H9 (cell line): ENCODE measurements around the gene BLNK. TPM values are rescaled to one million over a fixed set of nuclear protein-coding genes. Genes with fewer than 3 reads are reported as not detected.

ENCODE experiments used
- DNase-seq: peaks from one replicate; pipeline ENCODE4 v3.0.0-alpha.2; 2017
- H2AFZ ChIP-seq: one replicate; pipeline ENCODE4 v1.6.1; 2013; ENCODE audit warnings: mild to moderate bottlenecking, low read length, control low read depth, moderate library complexity
- H2AK5ac ChIP-seq: 2 replicates; pipeline ENCODE4 v1.6.1; 2013; ENCODE audit warnings: low read length, control low read depth, mixed read lengths; ENCODE audit not compliant: insufficient read length
- H2BK120ac ChIP-seq: one replicate; pipeline ENCODE4 v1.6.1; 2013; ENCODE audit warnings: low read depth, mild to moderate bottlenecking, low read length, control low read depth, inconsistent platforms; ENCODE audit not compliant: poor library complexity, severe bottlenecking
- H2BK12ac ChIP-seq: 2 replicates; pipeline ENCODE4 v1.6.1; 2013; ENCODE audit warnings: low read length, control low read depth, mixed read lengths, low read depth; ENCODE audit not compliant: insufficient read length
- H2BK15ac ChIP-seq: 2 replicates; pipeline ENCODE4 v1.6.1; 2013; ENCODE audit warnings: low read depth, low read length, control low read depth
- H2BK20ac ChIP-seq: one replicate; pipeline ENCODE4 v1.6.1; 2013; ENCODE audit warnings: low read depth, mild to moderate bottlenecking, low read length, control low read depth, inconsistent platforms; ENCODE audit not compliant: poor library complexity, severe bottlenecking
- H2BK5ac ChIP-seq: 2 replicates; pipeline ENCODE4 v1.6.1; 2013; ENCODE audit warnings: low read length, control low read depth, mixed read lengths; ENCODE audit not compliant: insufficient read length
- H3K14ac ChIP-seq: 2 replicates; pipeline ENCODE4 v1.6.1; 2013; ENCODE audit warnings: low read length, control low read depth; ENCODE audit not compliant: insufficient read depth
- H3K18ac ChIP-seq: 2 replicates; pipeline ENCODE4 v1.6.1; 2013; ENCODE audit warnings: low read depth, mild to moderate bottlenecking, mixed read lengths, low read length, control low read depth; ENCODE audit not compliant: insufficient read length
- H3K23ac ChIP-seq: 2 replicates; pipeline ENCODE4 v1.6.1; 2013; ENCODE audit warnings: low read length, control low read depth, mixed read lengths, low read depth; ENCODE audit not compliant: insufficient read length
- H3K23me2 ChIP-seq: 2 replicates; pipeline ENCODE4 v1.6.1; 2013; ENCODE audit warnings: low read depth, mild to moderate bottlenecking, mixed read lengths, low read length, control low read depth; ENCODE audit not compliant: insufficient read length, poor library complexity, severe bottlenecking
- H3K27ac ChIP-seq: 2 replicates; pipeline ENCODE4 v1.5.1; 2013; ENCODE audit warnings: low read length, control low read depth, mixed read lengths, low read depth; ENCODE audit not compliant: insufficient read length
- H3K27me3 ChIP-seq: 2 replicates; pipeline ENCODE4 v1.6.1; 2013; ENCODE audit warnings: low read length, control low read depth, inconsistent platforms; ENCODE audit not compliant: insufficient read depth
- H3K4ac ChIP-seq: 2 replicates; pipeline ENCODE4 v1.6.1; 2013; ENCODE audit warnings: low read depth, mild to moderate bottlenecking, control low read depth, inconsistent platforms, low read length, moderate library complexity
- H3K4me1 ChIP-seq: 2 replicates; pipeline ENCODE4 v1.6.1; 2013; ENCODE audit warnings: low read length, control low read depth, inconsistent platforms; ENCODE audit not compliant: insufficient read depth
- H3K4me2 ChIP-seq: 2 replicates; pipeline ENCODE4 v1.6.1; 2013; ENCODE audit warnings: low read length, control low read depth, mixed read lengths; ENCODE audit not compliant: insufficient read length, insufficient read depth
- H3K56ac ChIP-seq: 2 replicates; pipeline ENCODE4 v1.6.1; 2013; ENCODE audit warnings: low read depth, mild to moderate bottlenecking, mixed read lengths, low read length, control low read depth; ENCODE audit not compliant: insufficient read length
- H3K79me1 ChIP-seq: 2 replicates; pipeline ENCODE4 v1.6.1; 2013; ENCODE audit warnings: low read depth, mild to moderate bottlenecking, moderate library complexity, low read length, control low read depth, inconsistent platforms; ENCODE audit not compliant: insufficient read depth, poor library complexity, severe bottlenecking
- H3K79me2 ChIP-seq: 2 replicates; pipeline ENCODE4 v1.6.1; 2013; ENCODE audit warnings: low read length, control low read depth, inconsistent platforms; ENCODE audit not compliant: insufficient read depth
- H3K9ac ChIP-seq: 2 replicates; pipeline ENCODE4 v1.6.1; 2013; ENCODE audit warnings: low read length, control low read depth, mixed read lengths; ENCODE audit not compliant: insufficient read length; ENCODE audit errors: extremely low read depth
- H3K9me3 ChIP-seq: one replicate; pipeline ENCODE4 v1.6.1; 2013; ENCODE audit warnings: low read depth, low read length, inconsistent platforms; ENCODE audit not compliant: control insufficient read depth
- H3T11ph ChIP-seq: one replicate; pipeline ENCODE4 v1.6.1; 2013; ENCODE audit warnings: mild to moderate bottlenecking, low read length, control low read depth, inconsistent platforms
- H4K20me1 ChIP-seq: one replicate; pipeline ENCODE4 v1.6.1; 2013; ENCODE audit not compliant: control insufficient read depth, insufficient read length, insufficient read depth
- H4K5ac ChIP-seq: 2 replicates; pipeline ENCODE4 v1.6.1; 2013; ENCODE audit warnings: low read depth, mild to moderate bottlenecking, mixed read lengths, low read length, control low read depth; ENCODE audit not compliant: insufficient read length
- H4K8ac ChIP-seq: replicated peaks from 2 replicates; pipeline ENCODE4 v1.6.1; 2013; ENCODE audit warnings: low read length, control low read depth, mixed read lengths, low read depth; ENCODE audit not compliant: insufficient read length
- H4K91ac ChIP-seq: 2 replicates; pipeline ENCODE4 v1.6.1; 2013; ENCODE audit warnings: low read depth, mild to moderate bottlenecking, moderate library complexity, mixed read lengths, low read length, control low read depth; ENCODE audit not compliant: insufficient read length
- H3K27ac Mint-ChIP-seq, 3 experiments: 2 replicates in 2 of 3; 3 replicates in 1 of 3; pipeline ENCODE4 v1.8.0; 2020 to 2021; ENCODE audit warnings: mixed read lengths in 3 of 3, mild to moderate bottlenecking in 1 of 3, moderate library complexity in 1 of 3
- H3K27me3 Mint-ChIP-seq: 2 replicates; pipeline ENCODE4 v1.8.0; 2021; ENCODE audit warnings: low read depth, mild to moderate bottlenecking, moderate library complexity, mixed read lengths
- H3K36me3 Mint-ChIP-seq, 3 experiments: 2 replicates in 2 of 3; 3 replicates in 1 of 3; pipeline ENCODE4 v1.8.0; 2020 to 2021; ENCODE audit warnings: low read depth in 3 of 3, mixed read lengths in 3 of 3; ENCODE audit not compliant: insufficient read depth in 1 of 3
- H3K4me1 Mint-ChIP-seq, 2 experiments: 2 replicates each; pipeline ENCODE4 v1.8.0; 2020; ENCODE audit warnings: mixed read lengths in 2 of 2
- H3K4me3 Mint-ChIP-seq, 2 experiments: 2 replicates in 1 of 2; 3 replicates in 1 of 2; pipeline ENCODE4 v1.8.0; 2020 to 2021; ENCODE audit warnings: mild to moderate bottlenecking in 2 of 2, mixed read lengths in 2 of 2, moderate library complexity in 1 of 2
- H3K9me3 Mint-ChIP-seq, 2 experiments: 2 replicates in 1 of 2; 3 replicates in 1 of 2; pipeline ENCODE4 v1.8.0; 2020; ENCODE audit warnings: mild to moderate bottlenecking in 2 of 2, mixed read lengths in 2 of 2, moderate library complexity in 1 of 2
- WGBS: extraction: QIAGEN DNeasy Blood & Tissue Kit; methylation state at CpG from one replicate; pipeline ENCODE4 v1.1.7; 2013; ENCODE audit warnings: missing lambda C conversion rate, low lambda C conversion rate, mixed read lengths; ENCODE audit not compliant: insufficient read length; ENCODE audit errors: extremely low coverage; 5-methylcytosine and 5-hydroxymethylcytosine counted together
- total RNA-seq: library from RNA; stranded (reverse); gene quantifications from 2 replicates; pipeline ENCODE4 v1.2.1, GENCODE V29; 2021
- TF ChIP-seq, protein P1 (sequence below): fragments of 200-600 bp; sonication (generic); conservative IDR thresholded peaks from 3 replicates; pipeline ENCODE4 v1.8.0; 2021; ENCODE audit warnings: antibody characterized with exemption, mild to moderate bottlenecking

BLNK gene
- total RNA-seq, 1 experiment from 2014 or later, result not detected

DNA sequence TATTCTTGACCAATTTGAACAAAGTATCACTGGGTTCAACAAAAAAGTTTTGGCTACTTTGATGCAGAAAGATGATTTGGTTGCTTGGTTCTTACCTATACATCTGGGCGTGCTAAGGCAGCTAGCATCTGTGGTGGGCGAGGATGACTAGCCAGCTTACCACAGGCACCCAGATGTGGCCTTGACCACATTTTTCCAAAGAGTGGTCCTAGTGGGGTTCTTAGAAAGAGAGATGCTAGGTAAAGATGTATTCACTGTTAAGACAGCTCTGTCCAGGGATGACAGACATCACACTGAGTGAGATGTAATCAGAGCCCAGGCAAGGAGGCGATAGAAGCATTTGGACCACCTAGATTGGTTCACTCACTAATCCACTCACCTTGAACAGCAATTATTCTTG is 33.6 kb upstream of the BLNK start:
- Mint-ChIP-seq H3K4me3 (no peak overlapping the region), H3K4me1 (peaks cover 37 to 43% of the 10 kb centered on the region in 2 experiments), H3K9me3 (no peaks in the 10 kb centered on the region), H3K27ac (no peak overlapping the region), H3K36me3 (no peaks in the 10 kb centered on the region; a peak in 1 of 7 replicates), H3K27me3 (peaks cover 3% of the 10 kb centered on the region)
- H2BK12ac ChIP-seq, result no peak overlapping the region
- no peak overlapping the region for H2BK15ac ChIP-seq
- no peak overlapping the region for H3K56ac ChIP-seq
- no peak overlapping the region for H3T11ph ChIP-seq
- no peak overlapping the region for H3K18ac ChIP-seq
- H2AFZ ChIP-seq, result no peak overlapping the region
- H2AK5ac ChIP-seq, result no peak overlapping the region
- H4K91ac ChIP-seq, result no peak overlapping the region
- H3K9me3 ChIP-seq, result no peaks in the 10 kb centered on the region
- no peaks in the 10 kb centered on the region for H3K79me1 ChIP-seq
- no peak overlapping the region for H2BK5ac ChIP-seq
- H3K14ac ChIP-seq, result no peak overlapping the region
- no peaks in the 10 kb centered on the region for H3K23me2 ChIP-seq
- no peaks in the 10 kb centered on the region for H3K27me3 ChIP-seq
- no CpG with 5 or more reads among the region's 3 CpGs for WGBS
- DNase-seq, result no peak
- no peak overlapping the region for H4K5ac ChIP-seq
- H3K4me1 ChIP-seq, result peaks cover 9% of the 10 kb centered on the region; the same call in 1 of the 2 replicates
- H2BK20ac ChIP-seq, result no peak overlapping the region
- TF ChIP-seq, protein P1, sequence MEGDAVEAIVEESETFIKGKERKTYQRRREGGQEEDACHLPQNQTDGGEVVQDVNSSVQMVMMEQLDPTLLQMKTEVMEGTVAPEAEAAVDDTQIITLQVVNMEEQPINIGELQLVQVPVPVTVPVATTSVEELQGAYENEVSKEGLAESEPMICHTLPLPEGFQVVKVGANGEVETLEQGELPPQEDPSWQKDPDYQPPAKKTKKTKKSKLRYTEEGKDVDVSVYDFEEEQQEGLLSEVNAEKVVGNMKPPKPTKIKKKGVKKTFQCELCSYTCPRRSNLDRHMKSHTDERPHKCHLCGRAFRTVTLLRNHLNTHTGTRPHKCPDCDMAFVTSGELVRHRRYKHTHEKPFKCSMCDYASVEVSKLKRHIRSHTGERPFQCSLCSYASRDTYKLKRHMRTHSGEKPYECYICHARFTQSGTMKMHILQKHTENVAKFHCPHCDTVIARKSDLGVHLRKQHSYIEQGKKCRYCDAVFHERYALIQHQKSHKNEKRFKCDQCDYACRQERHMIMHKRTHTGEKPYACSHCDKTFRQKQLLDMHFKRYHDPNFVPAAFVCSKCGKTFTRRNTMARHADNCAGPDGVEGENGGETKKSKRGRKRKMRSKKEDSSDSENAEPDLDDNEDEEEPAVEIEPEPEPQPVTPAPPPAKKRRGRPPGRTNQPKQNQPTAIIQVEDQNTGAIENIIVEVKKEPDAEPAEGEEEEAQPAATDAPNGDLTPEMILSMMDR, result no peak
- H3K27ac ChIP-seq, result no peak overlapping the region
- H3K9ac ChIP-seq, result no peak overlapping the region
- H4K8ac ChIP-seq, result no peak overlapping the region
- no peak overlapping the region for H3K4ac ChIP-seq
- H3K79me2 ChIP-seq, result no peaks in the 10 kb centered on the region
- no peak overlapping the region for H3K23ac ChIP-seq
- H2BK120ac ChIP-seq, result no peak overlapping the region
- no peaks in the 10 kb centered on the region for H4K20me1 ChIP-seq
- H3K4me2 ChIP-seq, result no peak overlapping the region
